NAMALWA (cell line): ENCODE measurements around the gene KRT71.
"Not testable (repeated sequence)": the region's sequence is repeated elsewhere in the genome, so short reads cannot be mapped to it uniquely, and the experiment has no call there.

ENCODE experiments used
- DNase-seq: peaks from one replicate; pipeline ENCODE4 v3.0.0-alpha.2; 2015; ENCODE audit warnings: low spot score

KRT71 gene

DNA sequence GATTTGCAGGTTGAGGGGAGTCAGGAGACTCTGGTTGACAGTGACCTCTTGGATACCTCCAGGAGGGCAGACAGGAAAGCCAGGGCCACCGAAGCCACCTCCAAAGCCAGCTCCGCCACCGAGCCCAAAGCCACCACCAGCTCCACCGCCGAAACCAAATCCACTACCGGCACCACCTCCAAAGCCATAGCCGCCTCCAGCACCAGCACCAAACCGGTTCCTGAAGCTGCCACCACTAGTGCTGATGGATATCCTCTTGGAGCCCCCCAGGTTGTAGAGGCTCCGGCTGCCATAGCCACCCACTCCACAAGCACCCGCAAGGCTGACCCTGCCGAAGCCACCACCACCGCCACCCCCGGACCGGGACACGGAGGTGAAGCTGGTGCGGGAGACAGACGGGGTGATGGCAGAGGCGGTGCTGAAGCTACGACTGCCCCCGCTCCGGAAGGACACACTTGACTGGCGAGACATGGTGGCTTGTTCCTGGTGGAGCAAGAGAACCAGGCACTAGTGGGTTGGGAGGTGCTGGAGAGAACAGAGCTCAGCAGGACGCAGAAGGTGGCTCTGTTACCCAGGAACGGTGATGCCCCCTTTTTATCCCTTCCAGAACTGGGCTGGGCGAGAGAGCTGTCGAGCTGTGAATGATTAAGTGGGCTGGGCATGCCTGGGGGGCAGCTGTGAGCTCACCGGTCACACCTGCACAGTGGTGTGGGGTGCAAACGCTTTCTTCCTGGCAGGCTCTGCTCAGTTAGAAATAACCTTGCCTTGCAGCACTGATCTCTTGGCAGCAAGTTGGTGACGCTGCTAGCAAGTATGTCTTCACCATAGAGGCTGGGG lies 32.9 kb downstream of the KRT71 start, which contains the start of gene KRT5:
Gene KRT5 (minus strand): TSS at position 569 of the 837 bp plus-strand sequence. CDS start 98 bp downstream, at position 471.
- no peak for DNase-seq

GRCh38 chr12:52519387-52519703 lies 33.6 kb downstream of the KRT71 start:
- DNase-seq = no peak

DNA sequence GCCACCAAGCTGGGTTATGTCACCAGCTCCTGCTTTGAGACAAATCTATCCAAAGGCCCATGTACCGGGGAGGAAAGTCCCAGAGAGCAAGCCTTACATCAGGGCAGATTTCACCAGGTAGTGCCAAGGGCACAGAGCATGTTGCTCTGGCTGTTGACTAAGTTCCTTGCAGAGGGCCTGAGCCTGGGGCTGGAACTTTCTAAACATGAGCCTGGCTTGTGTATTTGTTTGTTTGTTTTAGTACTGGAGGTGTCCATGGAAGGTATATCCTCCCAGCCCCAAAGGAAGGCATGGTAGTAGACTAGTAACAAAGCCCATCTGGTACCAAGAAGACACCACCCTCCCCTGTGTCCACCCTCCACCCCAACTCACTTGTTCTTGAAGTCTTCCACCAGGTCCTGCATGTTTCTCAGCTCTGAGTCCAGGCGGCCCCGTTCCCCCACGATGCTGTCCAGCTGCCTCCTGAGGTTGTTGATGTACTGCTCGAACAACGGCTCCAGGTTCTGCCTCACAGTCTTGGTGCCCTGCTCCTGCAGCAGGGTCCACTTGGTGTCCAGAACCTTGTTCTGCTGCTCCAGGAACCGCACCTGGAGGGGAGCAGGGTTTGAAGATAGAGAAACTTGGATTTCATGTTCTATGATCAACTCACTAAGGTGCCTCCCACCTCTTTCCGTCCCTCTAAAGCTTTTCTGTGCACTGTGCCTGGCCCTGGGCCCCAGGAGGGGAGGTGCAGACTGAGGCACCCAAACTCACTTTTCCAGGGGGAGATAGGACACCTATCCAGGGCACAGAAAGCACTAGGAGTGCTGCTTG lies 34.2 kb downstream of the KRT71 start:
- DNase-seq = no peak

GRCh38 chr12:52517888-52518287 lies 35.1 kb downstream of the KRT71 start:
- DNase-seq = no peak

DNA sequence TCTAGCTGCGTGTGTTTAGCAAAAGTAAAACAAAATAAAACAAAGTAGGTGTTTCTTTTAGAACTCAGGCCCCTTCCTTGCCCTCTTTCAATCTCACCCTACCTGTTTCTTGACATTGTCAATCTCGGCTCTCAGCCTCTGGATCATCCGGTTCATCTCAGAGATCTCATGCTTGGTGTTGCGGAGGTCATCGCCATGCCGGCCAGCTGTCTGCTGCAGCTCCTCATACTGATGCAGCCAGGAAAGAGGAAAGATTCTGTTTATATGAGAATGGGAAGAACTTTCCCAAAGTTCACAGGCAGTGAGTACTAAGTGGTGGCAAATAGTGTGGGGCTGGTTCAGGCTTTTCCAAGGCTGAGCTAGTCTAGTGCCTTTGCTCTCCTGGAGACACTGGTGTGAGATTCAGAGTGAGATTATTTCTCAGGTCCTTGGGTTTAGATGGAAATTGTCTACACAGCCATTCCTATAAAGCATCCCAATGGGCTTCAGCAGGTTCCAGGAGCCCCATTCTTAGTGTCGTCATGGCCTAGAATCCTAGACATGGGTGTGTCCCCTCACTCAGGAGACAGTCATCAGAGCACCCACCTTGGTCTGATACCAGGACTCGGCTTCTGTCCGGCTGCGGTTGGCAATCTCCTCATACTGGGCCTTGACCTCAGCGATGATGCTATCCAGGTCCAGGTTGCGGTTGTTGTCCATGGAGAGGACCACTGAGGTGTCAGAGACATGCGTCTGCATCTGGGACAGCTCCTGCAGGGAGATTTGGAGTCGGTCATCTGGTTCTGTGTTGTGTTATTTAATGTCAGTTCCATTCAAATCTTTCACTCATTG lies 35.7 kb downstream of the KRT71 start:
- no peak for DNase-seq

- no peak for DNase-seq
Measured at GRCh38 chr12:52515927-52516831, 36.8 kb downstream of the KRT71 start.

- DNase-seq = no peak
Measured at GRCh38 chr12:52515319-52515646, 37.7 kb downstream of the KRT71 start.

DNA sequence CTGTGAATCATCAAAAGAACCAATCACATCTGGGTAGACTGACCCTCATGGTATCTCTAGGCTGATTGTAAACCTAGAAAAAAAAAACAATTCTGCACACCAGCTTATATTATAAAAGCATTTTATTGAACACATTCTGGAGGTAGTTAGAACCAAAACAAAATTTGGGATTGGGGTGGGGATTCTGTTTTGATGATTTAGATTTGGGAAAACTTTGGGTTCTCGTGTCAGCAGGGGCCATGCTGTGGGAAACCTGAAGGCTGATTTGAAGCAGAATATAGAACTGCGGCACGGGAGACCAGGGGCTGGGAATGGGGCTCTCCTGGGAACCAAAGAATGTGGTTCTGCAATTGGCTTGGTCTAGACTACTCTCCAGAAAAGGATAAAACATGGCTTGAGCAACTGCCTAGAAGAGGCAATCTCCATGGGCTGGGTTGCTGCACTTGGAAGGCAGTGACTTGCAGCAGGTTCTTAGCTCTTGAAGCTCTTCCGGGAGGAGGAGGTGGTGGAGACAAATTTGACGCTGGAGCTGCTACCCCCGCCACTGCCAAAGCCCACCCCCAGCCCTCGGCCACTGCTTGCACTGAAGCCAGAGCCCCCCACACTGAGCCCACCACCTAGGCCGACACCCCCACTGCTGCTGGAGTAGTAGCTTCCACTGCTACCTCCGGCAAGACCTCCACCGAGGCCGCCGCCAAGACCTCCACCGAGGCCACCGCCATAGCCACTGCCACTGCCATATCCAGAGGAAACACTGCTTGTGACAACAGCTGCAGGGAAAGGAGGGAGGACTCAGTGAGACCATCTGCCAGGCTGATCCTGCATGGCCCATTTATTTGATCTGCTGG lies 38.2 kb downstream of the KRT71 start:
- DNase-seq = no peak

DNA sequence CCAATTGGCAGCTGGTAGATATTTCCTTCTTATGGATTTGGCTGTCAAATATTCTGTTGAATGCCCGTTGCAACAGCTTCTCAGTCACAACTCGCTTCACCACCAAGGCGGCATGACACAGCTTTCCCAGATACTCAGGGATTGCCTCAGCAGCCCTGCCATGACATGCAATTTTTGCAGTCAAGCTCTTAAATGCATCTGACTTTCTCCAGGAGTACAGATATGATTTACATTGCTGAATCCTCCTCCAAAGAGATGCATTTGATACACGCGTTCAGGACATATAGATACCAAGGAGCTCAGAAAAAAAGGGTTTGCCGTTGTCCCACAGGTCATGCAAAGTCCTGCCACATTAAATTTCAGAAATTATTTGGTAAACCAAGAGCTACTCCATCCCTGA lies 39.2 kb downstream of the KRT71 start:
- no peak for DNase-seq

- DNase-seq = no peak
Measured at GRCh38 chr12:52508211-52508610, 44.7 kb downstream of the KRT71 start.

- DNase-seq = peak; percentile 50
Measured at GRCh38 chr12:52506858-52507715, 45.9 kb downstream of the KRT71 start.

DNA sequence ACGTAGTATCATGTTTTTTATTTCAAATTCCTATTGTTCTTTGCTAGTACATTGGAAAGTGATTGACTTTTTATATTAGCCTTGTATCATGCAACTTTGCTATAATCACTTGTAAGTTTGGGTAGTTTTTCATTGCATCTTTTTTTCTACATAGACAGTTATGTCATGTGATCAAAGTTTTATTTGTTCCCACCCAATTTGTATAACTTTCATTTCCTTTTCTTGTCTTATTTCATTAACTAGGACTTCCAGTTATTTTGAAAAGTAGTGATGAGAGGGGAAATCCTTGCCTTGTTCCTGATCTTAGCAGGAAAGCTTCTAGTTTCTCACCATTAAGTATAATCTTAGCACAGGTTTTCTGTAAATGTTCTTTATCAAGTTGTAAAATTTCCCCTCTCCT lies 50.1 kb downstream of the KRT71 start:
- DNase-seq = no peak

- no peak for DNase-seq
Measured at GRCh38 chr12:52501490-52501889, 51.5 kb downstream of the KRT71 start.

DNA sequence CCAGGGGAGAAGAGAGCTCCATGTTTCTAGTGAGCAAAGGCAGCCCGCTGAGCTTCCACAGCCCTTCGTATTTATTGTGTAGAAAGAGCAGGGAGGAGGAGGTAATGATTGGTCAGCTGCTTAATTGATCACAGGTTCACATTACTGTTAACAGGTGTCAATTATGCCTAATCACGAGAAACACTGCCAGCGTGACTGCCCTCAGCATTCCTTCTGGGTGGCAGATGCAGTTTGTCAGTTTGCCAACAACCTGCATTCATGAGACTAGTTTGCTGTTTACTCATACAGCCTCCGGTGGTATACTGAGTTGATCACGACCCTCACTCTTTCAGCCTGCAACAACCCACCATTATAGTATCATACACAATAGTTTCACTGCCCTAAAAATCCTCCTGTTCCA lies 52.4 kb downstream of the KRT71 start:
- DNase-seq = not testable (repeated sequence)

DNA sequence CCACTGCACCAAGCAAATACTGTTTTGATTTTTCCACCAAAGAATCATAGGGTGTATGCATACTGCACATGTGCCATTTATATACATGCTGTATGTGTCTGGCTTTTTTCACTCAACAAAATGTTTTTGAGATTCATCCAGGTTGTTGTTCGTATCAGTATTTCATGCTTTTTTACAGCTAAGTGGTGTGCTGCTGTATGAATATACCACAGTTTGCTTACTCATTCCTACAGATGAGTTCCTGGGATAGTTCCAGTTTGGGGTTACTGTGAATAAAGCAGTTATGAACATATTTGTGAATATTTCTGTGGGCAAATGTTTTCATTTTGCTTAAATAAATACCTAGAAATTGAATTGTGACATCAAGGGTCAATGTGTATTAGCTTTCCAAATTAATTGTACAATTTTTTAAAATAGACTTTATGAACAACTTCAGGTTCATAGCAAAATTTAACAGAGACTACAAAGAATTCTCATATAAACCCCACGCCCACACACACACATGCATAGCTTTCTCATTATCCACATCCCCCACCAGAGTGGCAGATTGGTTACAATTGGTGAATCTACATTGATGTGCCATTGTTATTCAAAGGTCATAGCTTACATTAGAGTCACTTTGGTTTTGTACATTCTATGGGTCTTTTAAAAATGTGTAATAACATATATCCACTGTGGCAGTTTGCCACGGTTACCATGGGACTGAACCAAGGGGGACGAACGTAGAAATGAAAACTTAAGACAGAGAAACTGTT lies 53.0 kb downstream of the KRT71 start:
- DNase-seq = no peak

DNA sequence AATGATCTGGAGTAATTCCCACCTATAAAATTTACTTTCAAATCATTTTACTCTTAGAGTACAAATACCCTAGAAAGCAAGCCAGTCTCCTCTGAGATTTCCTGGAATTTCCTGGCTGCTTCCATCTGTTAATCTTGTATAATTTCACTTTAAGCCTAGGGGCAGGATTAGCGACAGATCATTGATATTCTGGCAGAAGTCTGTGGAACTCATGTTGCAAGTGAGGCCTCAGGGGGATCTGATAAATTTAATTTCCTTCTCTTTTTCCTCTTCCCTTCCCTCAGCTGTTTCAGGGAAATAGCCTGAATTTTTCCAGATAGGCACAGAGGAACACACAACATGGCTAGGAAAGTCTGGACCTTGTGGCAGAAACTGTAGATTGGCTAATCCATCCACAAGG lies 54.0 kb downstream of the KRT71 start:
- DNase-seq = no peak

- no peak for DNase-seq
Measured at GRCh38 chr12:52497975-52498374, 55.0 kb downstream of the KRT71 start.

DNA sequence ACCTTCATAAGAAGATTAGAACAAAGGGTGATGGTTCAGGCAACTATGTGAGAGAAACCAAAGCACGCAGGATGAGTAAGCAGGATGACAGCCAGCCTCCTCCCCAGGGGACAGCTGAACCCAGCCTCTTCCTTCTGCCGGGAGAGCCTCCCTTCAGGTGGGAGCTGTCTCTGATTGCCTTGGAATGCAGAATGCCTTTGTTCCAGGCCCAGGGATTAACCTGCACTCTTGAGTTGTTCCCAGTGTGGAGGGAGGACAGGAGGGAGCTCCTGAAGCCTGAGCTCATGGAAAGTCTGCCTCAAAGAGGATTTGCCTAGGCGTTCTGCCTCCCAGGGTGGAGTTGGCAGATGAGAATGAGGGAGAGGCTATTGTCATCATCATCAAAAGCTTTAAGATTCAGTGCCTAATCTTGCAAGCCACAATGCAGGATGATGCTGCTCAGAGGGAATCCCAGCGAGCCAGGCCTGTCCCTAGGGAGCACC lies 56.3 kb downstream of the KRT71 start:
- no peak for DNase-seq

- no peak for DNase-seq
Measured at GRCh38 chr12:52496054-52496453, 56.9 kb downstream of the KRT71 start.
